ENCODE results near the gene PIWIL1. TPM values are rescaled to one million over a fixed set of nuclear protein-coding genes. Genes with fewer than 3 reads are reported as not detected.

The PIWIL1 gene
- total RNA-seq, 1 experiment from 2014 or later: not detected

DNA sequence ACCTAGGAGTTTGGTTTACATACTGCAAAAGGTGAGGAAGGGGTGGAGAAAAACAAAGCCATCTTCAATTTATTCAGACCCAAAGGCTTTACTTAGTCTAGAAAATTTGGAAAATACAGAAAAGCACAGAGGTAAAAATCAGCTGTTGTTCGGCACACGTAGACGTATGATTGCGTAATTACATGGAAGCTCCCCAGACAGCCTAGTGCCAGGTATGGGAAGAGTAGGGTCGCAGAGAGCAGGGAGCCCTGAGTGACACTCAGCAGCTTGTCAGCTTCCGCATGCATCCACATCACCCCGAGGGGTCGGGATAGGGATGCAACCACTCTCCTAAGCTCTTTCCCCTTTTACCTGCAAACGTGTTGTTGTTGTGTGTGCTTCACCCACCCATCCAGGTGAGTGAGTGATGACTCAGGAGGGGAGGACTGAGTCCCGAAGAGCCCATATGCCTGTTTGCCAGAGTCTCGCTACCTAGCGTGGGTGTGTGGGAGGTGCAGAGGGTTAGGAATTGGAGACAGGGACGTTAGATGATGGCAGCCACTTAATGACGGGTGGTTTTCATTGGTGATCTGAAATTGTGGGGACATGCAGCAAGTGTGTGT lies 20.1 kb downstream of the PIWIL1 start:
- Histone ChIP-seq H2AFZ (ENCODE audit: low read depth, low read length, poor library complexity, severe bottlenecking) (no peak overlapping the region), H3K36me3 (ENCODE audit: control insufficient read depth in 1 of 2, insufficient read depth in 2 of 2, low read length in 2 of 2) (no peaks in the 10 kb centered on the region), H3K27me3 (ENCODE audit: insufficient read depth, low read length) (peaks cover 3% of the 10 kb centered on the region; the same call in 1 of the 2 replicates), H3K9me2 (ENCODE audit: insufficient read depth) (no peaks in the 10 kb centered on the region), H3K27ac (ENCODE audit: low read depth, low read length) (no peak overlapping the region), H3K79me2 (ENCODE audit: insufficient read depth, low read length) (no peaks in the 10 kb centered on the region), H3K9me3 (ENCODE audit: control insufficient read depth in 1 of 2, insufficient read depth in 1 of 2, low read depth in 1 of 2, low read length in 2 of 2) (no peaks in the 10 kb centered on the region), H3K4me1 (ENCODE audit: control insufficient read depth in 1 of 2, insufficient read depth in 2 of 2, low read length in 2 of 2) (no peaks in the 10 kb centered on the region), H3K4me3 (replicated peaks in 1 of 2; ENCODE audit: low read depth in 1 of 2, low read length in 2 of 2) (no peak overlapping the region), H4K20me1 (ENCODE audit: insufficient read depth) (no peaks in the 10 kb centered on the region), H3K4me2 (ENCODE audit: low read length) (no peak overlapping the region), H3K9ac (ENCODE audit: low read length) (no peak overlapping the region)
- RAD21 ChIA-PET (ENCODE audit: low non-redundant PET in 1 of 2, low total read pairs in 2 of 2, uncharacterized antibody in 2 of 2, unreplicated experiment in 2 of 2): no interaction called here
- TF ChIP-seq TCF7L2 (IDR thresholded peaks at IDR 0.05; ENCODE audit: borderline replicate concordance, extremely low read depth, insufficient read depth, insufficient read length) (no peak), ZNF274 (IDR thresholded peaks at IDR 0.05; ENCODE audit: low read depth, low read length) (no peak), SIN3A (IDR thresholded peaks at IDR 0.05; ENCODE audit: low read depth) (no peak), JUND (IDR thresholded peaks at IDR 0.05) (no peak), CEBPB (IDR thresholded peaks at IDR 0.05; ENCODE audit: low read depth) (no peak), EZH2phosphoT487 (IDR thresholded peaks at IDR 0.05; ENCODE audit: borderline replicate concordance) (no peak), POLR2A (IDR thresholded peaks at IDR 0.05; ENCODE audit: borderline replicate concordance, extremely low read depth, insufficient read depth, insufficient read length) (no peak)
- TF ChIP-seq, protein P1, sequence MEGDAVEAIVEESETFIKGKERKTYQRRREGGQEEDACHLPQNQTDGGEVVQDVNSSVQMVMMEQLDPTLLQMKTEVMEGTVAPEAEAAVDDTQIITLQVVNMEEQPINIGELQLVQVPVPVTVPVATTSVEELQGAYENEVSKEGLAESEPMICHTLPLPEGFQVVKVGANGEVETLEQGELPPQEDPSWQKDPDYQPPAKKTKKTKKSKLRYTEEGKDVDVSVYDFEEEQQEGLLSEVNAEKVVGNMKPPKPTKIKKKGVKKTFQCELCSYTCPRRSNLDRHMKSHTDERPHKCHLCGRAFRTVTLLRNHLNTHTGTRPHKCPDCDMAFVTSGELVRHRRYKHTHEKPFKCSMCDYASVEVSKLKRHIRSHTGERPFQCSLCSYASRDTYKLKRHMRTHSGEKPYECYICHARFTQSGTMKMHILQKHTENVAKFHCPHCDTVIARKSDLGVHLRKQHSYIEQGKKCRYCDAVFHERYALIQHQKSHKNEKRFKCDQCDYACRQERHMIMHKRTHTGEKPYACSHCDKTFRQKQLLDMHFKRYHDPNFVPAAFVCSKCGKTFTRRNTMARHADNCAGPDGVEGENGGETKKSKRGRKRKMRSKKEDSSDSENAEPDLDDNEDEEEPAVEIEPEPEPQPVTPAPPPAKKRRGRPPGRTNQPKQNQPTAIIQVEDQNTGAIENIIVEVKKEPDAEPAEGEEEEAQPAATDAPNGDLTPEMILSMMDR (IDR thresholded peaks at IDR 0.05 in 2 of 3, conservative IDR thresholded peaks at IDR 0.05 in 1 of 3; ENCODE audit: borderline replicate concordance in 1 of 3, insufficient read depth in 1 of 3, low read depth in 2 of 3, low read length in 2 of 3): no peak
- intact Hi-C loops (cut with micrococcal nuclease): no loop called here
- POLR2A ChIA-PET: no interaction called here
- CTCF ChIA-PET: no interaction called here
- DNase-seq (ENCODE audit: low read depth, low spot score): no peak
- BruUV-seq (replicated peaks): no TSS peak
- no peak for ATAC-seq

GRCh38 chr12:130362060-130362459 lies 24.4 kb downstream of the PIWIL1 start:
- Histone ChIP-seq H3K9ac (ENCODE audit: low read length) (no peak overlapping the region), H3K4me3 (replicated peaks in 1 of 2; ENCODE audit: low read depth in 1 of 2, low read length in 2 of 2) (no peak overlapping the region), H4K20me1 (ENCODE audit: insufficient read depth) (no peaks in the 10 kb centered on the region), H3K79me2 (ENCODE audit: insufficient read depth, low read length) (no peaks in the 10 kb centered on the region), H3K9me3 (ENCODE audit: control insufficient read depth in 1 of 2, insufficient read depth in 1 of 2, low read depth in 1 of 2, low read length in 2 of 2) (no peaks in the 10 kb centered on the region), H2AFZ (ENCODE audit: low read depth, low read length, poor library complexity, severe bottlenecking) (no peak overlapping the region), H3K27ac (ENCODE audit: low read depth, low read length) (no peak overlapping the region), H3K36me3 (ENCODE audit: control insufficient read depth in 1 of 2, insufficient read depth in 2 of 2, low read length in 2 of 2) (no peaks in the 10 kb centered on the region), H3K9me2 (ENCODE audit: insufficient read depth) (no peaks in the 10 kb centered on the region), H3K4me2 (ENCODE audit: low read length) (no peak overlapping the region), H3K27me3 (ENCODE audit: insufficient read depth, low read length) (peaks cover 3% of the 10 kb centered on the region; the same call in 1 of the 2 replicates), H3K4me1 (ENCODE audit: control insufficient read depth in 1 of 2, insufficient read depth in 2 of 2, low read length in 2 of 2) (no peaks in the 10 kb centered on the region)
- DNase-seq (ENCODE audit: low read depth, low spot score) (no peak), ATAC-seq (no peak)
- intact Hi-C loops (cut with micrococcal nuclease): no loop called here
- TF ChIP-seq, protein P2, sequence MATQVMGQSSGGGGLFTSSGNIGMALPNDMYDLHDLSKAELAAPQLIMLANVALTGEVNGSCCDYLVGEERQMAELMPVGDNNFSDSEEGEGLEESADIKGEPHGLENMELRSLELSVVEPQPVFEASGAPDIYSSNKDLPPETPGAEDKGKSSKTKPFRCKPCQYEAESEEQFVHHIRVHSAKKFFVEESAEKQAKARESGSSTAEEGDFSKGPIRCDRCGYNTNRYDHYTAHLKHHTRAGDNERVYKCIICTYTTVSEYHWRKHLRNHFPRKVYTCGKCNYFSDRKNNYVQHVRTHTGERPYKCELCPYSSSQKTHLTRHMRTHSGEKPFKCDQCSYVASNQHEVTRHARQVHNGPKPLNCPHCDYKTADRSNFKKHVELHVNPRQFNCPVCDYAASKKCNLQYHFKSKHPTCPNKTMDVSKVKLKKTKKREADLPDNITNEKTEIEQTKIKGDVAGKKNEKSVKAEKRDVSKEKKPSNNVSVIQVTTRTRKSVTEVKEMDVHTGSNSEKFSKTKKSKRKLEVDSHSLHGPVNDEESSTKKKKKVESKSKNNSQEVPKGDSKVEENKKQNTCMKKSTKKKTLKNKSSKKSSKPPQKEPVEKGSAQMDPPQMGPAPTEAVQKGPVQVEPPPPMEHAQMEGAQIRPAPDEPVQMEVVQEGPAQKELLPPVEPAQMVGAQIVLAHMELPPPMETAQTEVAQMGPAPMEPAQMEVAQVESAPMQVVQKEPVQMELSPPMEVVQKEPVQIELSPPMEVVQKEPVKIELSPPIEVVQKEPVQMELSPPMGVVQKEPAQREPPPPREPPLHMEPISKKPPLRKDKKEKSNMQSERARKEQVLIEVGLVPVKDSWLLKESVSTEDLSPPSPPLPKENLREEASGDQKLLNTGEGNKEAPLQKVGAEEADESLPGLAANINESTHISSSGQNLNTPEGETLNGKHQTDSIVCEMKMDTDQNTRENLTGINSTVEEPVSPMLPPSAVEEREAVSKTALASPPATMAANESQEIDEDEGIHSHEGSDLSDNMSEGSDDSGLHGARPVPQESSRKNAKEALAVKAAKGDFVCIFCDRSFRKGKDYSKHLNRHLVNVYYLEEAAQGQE (IDR thresholded peaks at IDR 0.05; ENCODE audit: low read depth): no peak
- no peak for TF ChIP-seq RAD21 (IDR thresholded peaks at IDR 0.05; ENCODE audit: low read depth)
- TF ChIP-seq ZFX (IDR thresholded peaks at IDR 0.05): no peak
- no peak for TF ChIP-seq SRF (IDR thresholded peaks at IDR 0.05; ENCODE audit: low read depth)
- TF ChIP-seq JUND (IDR thresholded peaks at IDR 0.05): no peak
- TF ChIP-seq, protein P3, sequence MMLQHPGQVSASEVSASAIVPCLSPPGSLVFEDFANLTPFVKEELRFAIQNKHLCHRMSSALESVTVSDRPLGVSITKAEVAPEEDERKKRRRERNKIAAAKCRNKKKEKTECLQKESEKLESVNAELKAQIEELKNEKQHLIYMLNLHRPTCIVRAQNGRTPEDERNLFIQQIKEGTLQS (IDR thresholded peaks at IDR 0.05): no peak
- no peak for TF ChIP-seq CEBPB (IDR thresholded peaks at IDR 0.05; ENCODE audit: low read depth)
- TF ChIP-seq POLR2A (IDR thresholded peaks at IDR 0.05; ENCODE audit: borderline replicate concordance, extremely low read depth, insufficient read depth, insufficient read length): no peak
- no peak for TF ChIP-seq CBX3 (IDR thresholded peaks at IDR 0.05; ENCODE audit: low read depth)
- no peak for TF ChIP-seq TCF7L2 (IDR thresholded peaks at IDR 0.05; ENCODE audit: borderline replicate concordance, extremely low read depth, insufficient read depth, insufficient read length)
- TF ChIP-seq SP1 (IDR thresholded peaks at IDR 0.05; ENCODE audit: low read depth): no peak
- ChIA-PET POLR2A (no interaction called here), RAD21 (ENCODE audit: low non-redundant PET in 1 of 2, low total read pairs in 2 of 2, uncharacterized antibody in 2 of 2, unreplicated experiment in 2 of 2) (no interaction called here), CTCF (no interaction called here)
- BruUV-seq (replicated peaks): no TSS peak
